ENCODE measurements around the gene FAM120A.
"Not testable (repeated sequence)": the region's sequence is repeated elsewhere in the genome, so short reads cannot be mapped to it uniquely, and the experiment has no call there.

The FAM120A gene

GRCh38 chr9:93450945-93451815 is at the start of gene FAM120A:
FAM120A (plus strand) TSS chr9:93451685; CDS start chr9:93451916, 231 bp downstream.
- DNase-seq = peak; percentile 76 to 86

GRCh38 chr9:93406371-93406770 is 45.1 kb upstream of the FAM120A start:
- no peak for DNase-seq

GRCh38 chr9:93413530-93413929 is 38.0 kb upstream of the FAM120A start:
- DNase-seq = no peak

- no peak for DNase-seq
Measured at GRCh38 chr9:93415176-93415690, 36.3 kb upstream of the FAM120A start.

GRCh38 chr9:93416530-93417235 is 34.8 kb upstream of the FAM120A start:
- no peak for DNase-seq

GRCh38 chr9:93417538-93417937 is 33.9 kb upstream of the FAM120A start:
- no peak for DNase-seq

- DNase-seq = no peak
Measured at GRCh38 chr9:93419023-93419422, 32.5 kb upstream of the FAM120A start.

GRCh38 chr9:93422977-93423616 is 28.4 kb upstream of the FAM120A start:
- DNase-seq = peak in 1 of 2 experiments; percentile 38

- no peak for DNase-seq
Measured at GRCh38 chr9:93427655-93428379, 23.7 kb upstream of the FAM120A start.

GRCh38 chr9:93431539-93432105 is 19.9 kb upstream of the FAM120A start:
- DNase-seq = no peak

- DNase-seq = no peak
Measured at GRCh38 chr9:93432964-93433363, 18.5 kb upstream of the FAM120A start.

GRCh38 chr9:93434056-93434455 is 17.4 kb upstream of the FAM120A start:
- no peak for DNase-seq

- DNase-seq = no peak
Measured at GRCh38 chr9:93435386-93435785, 16.1 kb upstream of the FAM120A start.

- DNase-seq = no peak
Measured at GRCh38 chr9:93436218-93436617, 15.3 kb upstream of the FAM120A start.

- no peak for DNase-seq
Measured at GRCh38 chr9:93436655-93437407, 14.7 kb upstream of the FAM120A start.

GRCh38 chr9:93437996-93438395 is 13.5 kb upstream of the FAM120A start:
- DNase-seq = no peak

- DNase-seq = not testable (repeated sequence)
Measured at GRCh38 chr9:93439301-93439700, 12.2 kb upstream of the FAM120A start.

- DNase-seq = no peak
Measured at GRCh38 chr9:93440896-93441580, 10.4 kb upstream of the FAM120A start.

- no peak for DNase-seq
Measured at GRCh38 chr9:93446073-93446472, 5.4 kb upstream of the FAM120A start.

- no peak for DNase-seq
Measured at GRCh38 chr9:93447655-93448054, 3.8 kb upstream of the FAM120A start.

Data from NCI-H2081 (cell line).